HUES48 (cell line): ENCODE results near the gene CRYM.
A peak's percentile ranks its signal among the peaks of the same experiment; 100 is the strongest.
"Not testable (repeated sequence)": the region's sequence is repeated elsewhere in the genome, so short reads cannot be mapped to it uniquely, and the experiment has no call there.

ENCODE experiments used
- H3K27ac ChIP-seq: one replicate; pipeline ENCODE4 v1.7.0; 2013; ENCODE audit warnings: low read depth, low read length, inconsistent platforms
- H3K27me3 ChIP-seq: 2 replicates; pipeline ENCODE4 v1.6.1; 2013; ENCODE audit warnings: mild to moderate bottlenecking, low read length; ENCODE audit not compliant: control insufficient read depth, insufficient read depth
- H3K36me3 ChIP-seq: 2 replicates; pipeline ENCODE4 v1.6.1; 2013; ENCODE audit warnings: low read length; ENCODE audit not compliant: control insufficient read depth, insufficient read depth
- H3K4me1 ChIP-seq: 2 replicates; pipeline ENCODE4 v1.6.1; 2013; ENCODE audit warnings: mild to moderate bottlenecking, low read length; ENCODE audit not compliant: control insufficient read depth, insufficient read depth
- H3K4me3 ChIP-seq: 2 replicates; pipeline ENCODE4 v1.5.1; 2013; ENCODE audit warnings: mild to moderate bottlenecking, low read depth, low read length
- H3K9ac ChIP-seq: 2 replicates; pipeline ENCODE4 v1.6.1; 2013; ENCODE audit warnings: mild to moderate bottlenecking, low read depth, low read length, moderate library complexity
- H3K9me3 ChIP-seq: 2 replicates; pipeline ENCODE4 v1.6.1; 2013; ENCODE audit warnings: low read length; ENCODE audit not compliant: control insufficient read depth, insufficient read depth

Gene CRYM

DNA sequence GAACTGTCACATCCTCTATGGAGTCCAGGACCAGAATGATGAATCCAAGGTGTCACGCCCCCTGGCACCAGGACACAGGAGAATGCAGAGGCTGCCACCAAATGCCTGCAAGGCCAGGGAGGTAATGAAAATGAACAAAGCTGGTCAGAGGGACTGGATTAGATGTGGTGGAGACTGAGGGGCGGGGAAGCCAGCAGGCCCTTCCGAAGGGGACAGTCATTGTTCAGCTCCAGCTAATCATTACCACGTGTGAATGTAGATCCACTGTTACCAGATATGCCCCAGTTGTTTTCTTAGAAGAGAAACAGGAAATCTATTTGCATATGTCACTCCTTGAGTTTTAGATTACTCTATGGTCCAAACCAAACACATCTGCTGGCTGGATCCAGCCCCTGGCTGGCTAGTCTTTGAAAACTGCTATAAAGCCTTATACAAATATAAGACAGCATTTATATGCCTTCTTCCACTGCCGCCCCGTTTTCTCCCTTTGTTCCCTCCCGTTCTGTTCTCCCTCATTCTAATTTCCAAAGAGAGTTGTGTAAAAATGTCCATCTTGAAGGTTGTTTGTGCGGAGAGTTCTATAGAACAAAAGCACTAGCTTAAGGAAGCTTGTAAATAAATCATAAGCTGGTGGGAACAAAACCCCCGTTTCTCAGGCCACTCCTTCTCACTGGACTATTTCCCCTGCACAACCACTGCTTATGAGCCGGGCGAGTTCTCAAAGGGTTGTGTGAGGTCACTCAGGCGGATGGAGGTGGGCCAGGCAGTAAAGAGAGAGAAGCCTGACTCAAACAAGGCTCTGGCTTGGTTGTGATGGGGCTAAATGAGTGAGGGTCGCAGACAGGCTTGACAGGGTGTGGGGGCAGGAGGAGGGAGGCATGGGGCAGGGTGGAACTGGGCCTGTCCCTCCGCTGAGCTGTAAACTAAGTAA lies 14.2 kb downstream of the CRYM start:
- no peak overlapping the region for H3K9ac ChIP-seq
- H3K9me3 ChIP-seq: no peaks in the 10 kb centered on the region
- no peaks in the 10 kb centered on the region for H3K27me3 ChIP-seq
- no peaks in the 10 kb centered on the region for H3K36me3 ChIP-seq
- H3K4me3 ChIP-seq: no peak overlapping the region
- no peak overlapping the region for H3K27ac ChIP-seq
- H3K4me1 ChIP-seq: no peaks in the 10 kb centered on the region

DNA sequence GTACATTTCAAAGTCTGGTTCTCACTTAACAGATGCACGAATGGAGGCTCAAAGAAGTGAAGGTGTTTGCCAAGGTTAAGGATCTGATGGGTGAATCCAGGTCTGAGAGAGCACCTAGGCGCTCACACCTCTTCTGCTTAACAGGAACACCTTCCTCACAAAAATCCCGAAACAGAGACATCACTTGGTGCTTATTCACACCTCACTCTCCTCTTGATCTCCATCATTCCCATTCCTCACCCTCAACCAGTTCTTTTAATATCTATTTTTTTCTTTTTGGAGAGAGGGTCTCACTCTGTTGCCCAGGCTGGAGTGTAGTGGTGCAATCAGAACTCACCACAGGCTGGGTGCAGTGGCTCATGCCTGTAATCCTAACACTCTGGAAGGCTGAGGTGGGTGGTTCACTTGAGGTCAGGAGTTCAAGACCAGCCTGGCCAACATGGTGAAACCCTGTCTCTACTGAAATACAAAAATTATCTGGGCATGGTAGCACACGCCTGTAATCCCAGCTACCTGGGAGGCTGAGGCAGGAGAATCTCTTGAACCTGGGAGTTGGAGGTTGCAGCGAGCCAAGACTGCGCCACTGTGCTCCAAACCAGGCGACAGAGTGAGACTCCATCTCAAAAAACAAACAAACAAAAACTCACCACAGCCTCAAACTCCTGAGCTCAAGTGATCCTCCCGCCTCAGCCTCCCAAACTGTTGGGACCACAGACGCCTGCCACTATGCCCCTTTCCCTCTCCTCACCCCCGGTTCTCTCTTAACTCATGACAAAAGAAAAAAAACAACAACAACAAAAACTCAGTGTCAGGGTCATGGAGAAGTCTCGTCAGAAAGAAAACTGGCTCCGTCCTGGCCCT lies 15.1 kb downstream of the CRYM start:
- H3K9me3 ChIP-seq: no peaks in the 10 kb centered on the region
- no peaks in the 10 kb centered on the region for H3K4me1 ChIP-seq
- H3K27ac ChIP-seq: no peak overlapping the region
- no peaks in the 10 kb centered on the region for H3K27me3 ChIP-seq
- H3K36me3 ChIP-seq: no peaks in the 10 kb centered on the region
- no peak overlapping the region for H3K9ac ChIP-seq
- H3K4me3 ChIP-seq: no peak overlapping the region

DNA sequence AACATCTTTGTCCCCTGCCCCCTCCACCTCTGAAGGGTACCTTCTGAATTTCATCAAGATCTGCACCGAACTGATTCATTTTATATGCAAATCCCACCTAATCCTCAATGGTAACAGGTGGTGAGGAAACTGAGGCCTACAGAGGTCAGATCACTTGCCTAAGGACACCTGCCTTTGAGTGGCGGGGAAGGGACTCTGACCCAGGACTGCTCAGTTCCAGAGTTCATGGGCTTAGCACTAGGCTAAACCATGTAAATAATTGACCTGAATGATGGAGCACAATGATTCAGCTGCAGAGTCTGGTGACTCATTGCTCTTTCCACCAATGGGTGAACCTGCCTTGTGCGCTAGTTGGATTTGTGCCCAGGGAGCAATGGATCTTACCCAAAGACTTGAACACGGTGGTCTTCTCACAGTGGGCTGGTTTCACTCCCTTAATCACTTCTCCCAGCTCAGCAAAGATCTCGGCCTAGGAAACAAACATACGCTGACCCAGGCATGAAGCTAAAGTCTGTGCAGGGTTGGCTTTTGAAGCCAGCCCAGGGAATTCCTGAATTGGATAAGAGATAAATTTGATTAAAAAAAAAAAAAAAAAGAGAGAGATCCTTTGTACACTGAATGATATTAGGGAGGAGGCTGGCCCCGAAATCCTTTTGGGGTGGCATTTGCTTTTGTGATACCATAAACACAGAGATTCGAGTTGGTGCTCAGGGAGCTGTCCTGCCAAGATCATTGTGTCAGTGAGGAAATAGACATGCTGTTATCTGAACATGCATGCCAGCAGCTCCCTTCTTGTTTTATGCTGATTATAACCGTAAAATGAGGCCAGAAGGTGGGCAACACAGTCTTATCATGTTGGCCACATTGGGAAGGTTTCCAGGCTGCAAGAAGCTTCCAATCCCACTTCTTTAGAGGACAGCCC lies 17.0 kb downstream of the CRYM start:
- Histone ChIP-seq H3K36me3 (no peaks in the 10 kb centered on the region), H3K4me3 (no peak overlapping the region), H3K27me3 (no peaks in the 10 kb centered on the region), H3K9ac (no peak overlapping the region), H3K9me3 (no peaks in the 10 kb centered on the region), H3K4me1 (no peaks in the 10 kb centered on the region), H3K27ac (peak overlapping the region; percentile 31)

DNA sequence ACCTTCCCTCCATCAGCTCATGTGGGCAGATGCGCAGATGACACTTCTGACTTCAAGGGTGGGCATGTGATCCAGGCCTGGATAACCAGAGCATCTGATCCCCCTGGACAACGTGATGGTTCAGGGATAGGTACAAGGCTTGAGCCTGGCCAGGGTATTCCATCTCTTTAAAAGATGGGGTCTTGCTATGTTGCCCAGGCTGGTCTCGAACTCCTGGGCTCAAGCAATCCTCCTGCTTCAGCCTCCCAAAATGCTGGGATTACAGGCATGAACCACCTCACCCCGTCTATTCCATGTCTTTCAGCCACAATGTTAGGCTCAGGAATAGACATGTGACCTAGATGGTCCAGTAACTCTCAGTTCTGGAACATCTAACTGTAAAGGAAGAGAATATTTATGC lies 20.8 kb downstream of the CRYM start:
- H3K27me3 ChIP-seq: no peaks in the 10 kb centered on the region

DNA sequence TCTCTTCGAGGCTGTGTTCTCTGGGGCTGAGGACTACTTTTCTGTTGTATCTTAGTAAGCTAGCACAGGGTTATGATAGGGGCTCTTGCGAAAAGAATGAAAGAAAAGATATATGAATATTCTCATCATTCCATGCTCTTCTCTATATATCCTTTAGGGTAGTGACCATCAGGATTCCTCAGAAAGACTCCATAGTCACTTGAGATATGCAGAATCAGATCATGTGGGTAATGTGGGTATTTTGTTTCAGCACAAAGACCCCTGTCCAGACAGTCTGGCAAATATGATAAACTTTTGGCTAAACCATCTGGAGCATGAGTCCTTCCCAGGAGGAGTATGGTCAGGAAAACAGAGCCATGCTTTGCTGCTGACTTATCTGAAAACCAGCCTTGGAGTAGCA lies 21.5 kb downstream of the CRYM start:
- H3K9ac ChIP-seq: no peak overlapping the region
- no peaks in the 10 kb centered on the region for H3K4me1 ChIP-seq
- H3K27ac ChIP-seq: no peak overlapping the region
- H3K36me3 ChIP-seq: no peaks in the 10 kb centered on the region
- no peak overlapping the region for H3K4me3 ChIP-seq
- H3K27me3 ChIP-seq: no peaks in the 10 kb centered on the region
- H3K9me3 ChIP-seq: no peaks in the 10 kb centered on the region

More for the DNA sequence above, 20.8 kb downstream of the CRYM start:
- Histone ChIP-seq H3K27ac (no peak overlapping the region), H3K9ac (no peak overlapping the region), H3K4me1 (no peaks in the 10 kb centered on the region), H3K9me3 (no peaks in the 10 kb centered on the region), H3K4me3 (no peak overlapping the region), H3K36me3 (no peaks in the 10 kb centered on the region)

DNA sequence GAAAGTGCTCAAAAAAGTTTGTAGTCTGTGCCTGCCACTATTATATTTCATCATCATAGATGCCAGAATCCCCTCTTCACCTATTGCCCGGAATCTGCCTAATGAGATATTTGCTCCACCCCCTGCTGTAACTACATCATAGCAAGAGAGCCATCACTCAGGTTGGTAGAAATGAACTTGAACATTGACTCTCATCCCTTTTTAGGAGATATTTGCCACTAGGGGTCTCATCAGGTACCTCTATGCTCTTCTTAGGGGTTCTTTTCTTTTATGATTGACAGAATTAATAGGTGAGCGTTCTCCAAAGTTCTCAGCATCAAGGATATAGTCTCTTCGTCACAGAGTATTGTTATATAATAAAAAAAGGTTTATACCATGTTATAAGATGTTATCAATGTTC lies 24.6 kb downstream of the CRYM start:
- Histone ChIP-seq H3K36me3 (no peaks in the 10 kb centered on the region), H3K27me3 (no peaks in the 10 kb centered on the region), H3K9me3 (no peaks in the 10 kb centered on the region), H3K9ac (no peak overlapping the region), H3K27ac (no peak overlapping the region), H3K4me3 (no peak overlapping the region), H3K4me1 (no peaks in the 10 kb centered on the region)

DNA sequence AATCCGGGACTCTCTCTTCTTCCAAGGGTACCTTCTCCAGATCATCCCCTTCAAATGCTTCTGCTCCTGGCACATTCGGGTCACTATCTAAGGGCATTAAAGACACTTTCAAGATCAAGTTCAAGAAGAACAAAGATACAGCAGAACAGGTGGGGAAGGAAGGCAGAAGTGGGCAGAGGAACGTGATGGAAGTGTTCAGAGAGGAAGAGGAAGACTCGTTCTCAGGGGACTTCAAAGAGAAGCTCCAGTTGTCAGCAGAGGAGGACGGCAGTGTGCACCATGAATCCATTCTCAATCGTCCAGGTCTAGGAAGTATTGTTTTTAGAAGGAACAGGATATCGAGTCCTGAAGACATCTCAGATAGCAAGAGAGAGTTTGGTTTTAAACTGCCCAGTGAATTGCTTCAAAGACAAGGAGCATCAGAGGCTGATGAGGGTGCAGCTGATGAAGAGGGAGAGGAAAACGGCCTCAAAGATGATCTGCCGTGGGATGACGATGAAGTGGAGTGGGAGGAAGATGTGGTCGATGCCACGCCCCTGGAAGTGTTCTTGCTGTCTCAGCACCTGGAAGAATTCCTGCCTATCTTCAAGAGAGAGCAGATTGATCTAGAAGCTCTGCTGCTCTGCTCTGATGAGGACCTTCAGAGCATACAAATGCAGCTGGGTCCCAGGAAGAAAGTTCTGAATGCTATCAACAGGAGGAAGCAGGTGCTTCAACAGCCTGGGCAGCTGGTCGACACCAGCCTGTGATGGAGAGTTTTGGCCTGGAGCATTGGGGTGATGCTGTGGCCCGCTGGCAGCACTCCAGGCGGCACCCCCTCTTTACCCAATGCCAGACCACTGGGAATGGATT lies 27.8 kb downstream of the CRYM start:
- Histone ChIP-seq H3K36me3 (no peaks in the 10 kb centered on the region), H3K9me3 (no peaks in the 10 kb centered on the region), H3K27ac (no peak overlapping the region), H3K27me3 (no peaks in the 10 kb centered on the region), H3K9ac (no peak overlapping the region), H3K4me1 (no peaks in the 10 kb centered on the region), H3K4me3 (no peak overlapping the region)

DNA sequence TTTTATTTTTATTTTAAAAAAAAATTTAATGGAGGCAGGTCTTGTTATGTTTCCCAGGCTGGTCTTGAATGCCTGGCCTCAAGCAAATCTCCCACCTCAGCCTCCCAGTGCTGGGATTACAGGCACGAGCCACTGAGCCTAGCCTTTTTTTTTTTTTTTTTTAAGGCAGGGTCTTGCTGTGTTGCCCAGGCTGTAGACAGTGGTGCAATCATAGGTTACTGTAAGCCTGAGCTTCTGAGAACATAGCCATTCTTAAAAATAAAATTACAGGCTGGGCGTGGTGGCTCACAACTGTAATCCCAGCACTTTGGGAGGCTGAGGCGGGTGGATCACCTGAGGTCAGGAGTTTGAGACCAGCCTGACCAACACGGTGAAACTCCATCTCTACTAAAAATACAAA lies 29.9 kb downstream of the CRYM start:
- not testable (repeated sequence) for H3K4me1 ChIP-seq, H3K9ac ChIP-seq, H3K27me3 ChIP-seq, H3K9me3 ChIP-seq, H3K36me3 ChIP-seq, H3K4me3 ChIP-seq, H3K27ac ChIP-seq

DNA sequence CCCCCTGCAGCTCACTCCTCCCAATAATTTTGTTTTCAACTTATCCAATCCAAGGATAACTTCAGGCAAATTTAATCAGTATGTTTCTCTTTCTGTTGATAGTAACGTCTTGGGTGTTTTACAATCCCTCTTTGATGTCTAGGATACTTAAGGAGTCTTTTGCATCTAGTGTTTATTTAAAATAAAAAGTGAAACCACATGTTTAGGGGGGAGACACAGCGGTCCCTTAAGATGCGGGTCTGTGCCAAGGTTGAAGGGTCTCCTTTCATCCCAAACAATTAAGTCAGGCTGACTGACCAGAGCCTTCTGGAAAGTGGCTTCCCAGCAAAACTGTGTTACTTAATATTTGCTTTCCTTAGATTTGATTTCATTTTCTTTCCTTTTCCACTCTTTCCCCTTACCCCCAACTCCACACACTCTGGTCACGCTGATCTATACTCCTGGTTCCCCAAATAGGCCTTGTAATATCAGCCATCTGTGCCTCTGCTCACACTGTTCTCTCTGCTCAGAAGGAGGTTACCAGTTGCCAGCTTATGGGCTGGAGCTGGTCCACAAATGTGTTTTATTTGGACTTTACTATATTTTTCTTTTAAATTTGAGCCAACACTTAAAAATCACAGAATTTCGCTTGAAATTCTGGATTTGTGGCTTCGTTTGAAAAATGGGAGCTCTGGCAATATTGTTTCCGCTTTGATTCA lies 33.4 kb downstream of the CRYM start:
- no peak overlapping the region for H3K4me3 ChIP-seq
- no peak overlapping the region for H3K27ac ChIP-seq
- H3K9ac ChIP-seq: no peak overlapping the region

More for the DNA sequence above, 33.4 kb downstream of the CRYM start:
- H3K36me3 ChIP-seq: no peaks in the 10 kb centered on the region
- no peaks in the 10 kb centered on the region for H3K9me3 ChIP-seq
- no peaks in the 10 kb centered on the region for H3K4me1 ChIP-seq
- no peaks in the 10 kb centered on the region for H3K27me3 ChIP-seq
